B cell (primary cell): ENCODE measurements around the gene IPCEF1. TPM values are rescaled to one million over a fixed set of nuclear protein-coding genes. Genes with fewer than 3 reads are reported as not detected.

Experiments
- ATAC-seq: fragments of 200-7000 bp; cut with Tn5 transposase; one replicate; pipeline ENCODE4 v1.10.0; 2021; ENCODE audit warnings: low read depth, mild to moderate bottlenecking, moderate number of reproducible peaks, moderate library complexity
- CTCF ChIA-PET: fragments of 350-600 bp; sonication (Branson Sonifier 250); formaldehyde crosslinking; loops from one replicate; lab custom pipeline; 2021; ENCODE audit warnings: antibody characterized with exemption, inconsistent platforms; lab: Charles Lee
- POLR2A ChIA-PET: fragments of 350-600 bp; sonication (Branson Sonifier 250); formaldehyde crosslinking; loops from one replicate; lab custom pipeline; 2021; ENCODE audit warnings: antibody characterized with exemption; lab: Charles Lee
- DNase-seq: peaks from one replicate; pipeline ENCODE4 v3.0.0; 2013
- H2AFZ ChIP-seq: 2 replicates; pipeline ENCODE4 v1.6.1; 2012; ENCODE audit warnings: mild to moderate bottlenecking, low read depth, low read length; ENCODE audit not compliant: insufficient read depth, poor library complexity, severe bottlenecking
- H3K27ac ChIP-seq, 2 donors: 1 replicate in 1 of 2; 2 replicates in 1 of 2; pipeline ENCODE4 v1.5.1; 2012 to 2013; ENCODE audit warnings: low read length in 2 of 2, mild to moderate bottlenecking in 2 of 2, moderate library complexity in 1 of 2
- H3K27me3 ChIP-seq, 4 experiments: fragments of 200-600 bp in 1 of 4; sonication (generic) in 1 of 4; replicated peaks in 1 of 4; 1 replicate in 2 of 4; 2 replicates in 2 of 4; pipeline versions ENCODE4 v1.6.1 to v1.7.0; 2013 to 2016; ENCODE audit warnings: low read length in 3 of 4, mild to moderate bottlenecking in 2 of 4, mixed read lengths in 1 of 4, moderate library complexity in 1 of 4; ENCODE audit not compliant: insufficient read depth in 4 of 4, control insufficient read depth in 3 of 4; ENCODE audit errors: control extremely low read depth in 1 of 4
- H3K36me3 ChIP-seq, 2 experiments: replicated peaks in 1 of 2; 1 replicate in 1 of 2; 2 replicates in 1 of 2; pipeline versions ENCODE4 v1.6.1 to v1.7.1; 2013; ENCODE audit warnings: low read length in 1 of 2; ENCODE audit not compliant: insufficient read depth in 2 of 2, control insufficient read depth in 1 of 2; ENCODE audit errors: control extremely low read depth in 1 of 2, extremely low read depth in 1 of 2
- H3K4me1 ChIP-seq, 2 donors: fragments of 200-600 bp in 1 of 2; sonication (generic) in 1 of 2; 1 replicate in 1 of 2; 2 replicates in 1 of 2; pipeline versions ENCODE4 v1.5.1 to v1.6.1; 2013 to 2017; ENCODE audit warnings: low read length in 2 of 2; ENCODE audit not compliant: control insufficient read depth in 2 of 2, insufficient read depth in 2 of 2
- H3K4me2 ChIP-seq: replicated peaks from 2 replicates; pipeline ENCODE3; 2012; ENCODE audit warnings: mild to moderate bottlenecking, low read depth, low read length; ENCODE audit not compliant: poor library complexity, severe bottlenecking
- H3K4me3 ChIP-seq, 5 experiments: fragments of 200-600 bp in 1 of 5; sonication (generic) in 1 of 5; 1 replicate in 3 of 5; 2 replicates in 2 of 5; pipeline versions ENCODE4 v1.5.1 to v1.7.0; 2011 to 2016; ENCODE audit warnings: low read length in 4 of 5, mild to moderate bottlenecking in 4 of 5, low read depth in 2 of 5, control low read depth in 1 of 5, moderate library complexity in 1 of 5; ENCODE audit not compliant: insufficient read depth in 1 of 5; ENCODE audit errors: control extremely low read depth in 1 of 5, extremely low read depth in 1 of 5
- H3K79me2 ChIP-seq: fragments of 200-600 bp; sonication (generic); one replicate; pipeline ENCODE4 v1.6.0; 2016; ENCODE audit warnings: low read length; ENCODE audit not compliant: control insufficient read depth, insufficient read depth
- H3K9ac ChIP-seq: fragments of 200-600 bp; sonication (generic); 2 replicates; pipeline ENCODE4 v1.6.1; 2017; ENCODE audit warnings: mild to moderate bottlenecking, low read length, moderate library complexity
- H3K9me3 ChIP-seq, 3 donors: one replicate each; pipeline versions ENCODE4 v1.6.1 to v1.7.1; 2013; ENCODE audit warnings: low read length in 2 of 3; ENCODE audit not compliant: control insufficient read depth in 2 of 3, insufficient read depth in 1 of 3; ENCODE audit errors: control extremely low read depth in 1 of 3
- H4K20me1 ChIP-seq: 2 replicates; pipeline ENCODE4 v1.6.0; 2012; ENCODE audit warnings: mild to moderate bottlenecking, low read length; ENCODE audit not compliant: insufficient read depth, control insufficient read depth, poor library complexity, severe bottlenecking
- H3K27ac Mint-ChIP-seq: one replicate; pipeline ENCODE4 v1.8.0; 2021; ENCODE audit warnings: mixed read lengths
- H3K27me3 Mint-ChIP-seq: one replicate; pipeline ENCODE4 v1.8.0; 2021; ENCODE audit warnings: mixed read lengths
- H3K4me1 Mint-ChIP-seq: one replicate; pipeline ENCODE4 v1.8.0; 2021; ENCODE audit warnings: mixed read lengths
- H3K4me3 Mint-ChIP-seq: one replicate; pipeline ENCODE4 v1.8.0; 2021; ENCODE audit warnings: mixed read lengths
- H3K9me3 Mint-ChIP-seq: one replicate; pipeline ENCODE4 v1.8.0; 2022; ENCODE audit warnings: mixed read lengths; ENCODE audit not compliant: insufficient read depth
- EZH2 ChIP-seq: IDR thresholded peaks from 2 replicates; pipeline ENCODE4 v1.6.1; 2012; ENCODE audit warnings: borderline replicate concordance, low read depth, mild to moderate bottlenecking, moderate library complexity, low read length; ENCODE audit not compliant: insufficient read depth, poor library complexity, severe bottlenecking
- WGBS: methylation state at CpG from one replicate; pipeline ENCODE4 v1.1.5; 2013; ENCODE audit warnings: missing lambda C conversion rate; ENCODE audit not compliant: insufficient coverage; 5-methylcytosine and 5-hydroxymethylcytosine counted together
- intact Hi-C: fragments of 100-400 bp; cut with micrococcal nuclease; formaldehyde crosslinking; loops from one replicate; pipeline ENCODE4 v1.10.0; 2022
- polyA plus RNA-seq: library from polyadenylated mRNA; depleted of rRNA; stranded (reverse); fragments of >200 nt; gene quantifications from 2 replicates; pipeline ENCODE4 v1.2.3, GENCODE V29; 2012
- total RNA-seq, 2 donors: library from RNA; stranded (reverse); fragments of 120-200 nt in 1 of 2; gene quantifications; 1 replicate in 1 of 2; 2 replicates in 1 of 2; pipeline versions ENCODE4 v1.2.3 to v1.2.4, GENCODE V29; 2013 to 2022
- TF ChIP-seq, protein P1 (sequence below): fragments of 200-600 bp; IDR thresholded peaks from one replicate; pipeline ENCODE4 v1.8.0; 2022; ENCODE audit warnings: antibody characterized with exemption, mild to moderate bottlenecking

Gene IPCEF1
- total and polyA plus RNA-seq, 2 donors (not counting 1 experiment from before 2014, with no cell fraction given), result 0.22 to 0.94 TPM

DNA sequence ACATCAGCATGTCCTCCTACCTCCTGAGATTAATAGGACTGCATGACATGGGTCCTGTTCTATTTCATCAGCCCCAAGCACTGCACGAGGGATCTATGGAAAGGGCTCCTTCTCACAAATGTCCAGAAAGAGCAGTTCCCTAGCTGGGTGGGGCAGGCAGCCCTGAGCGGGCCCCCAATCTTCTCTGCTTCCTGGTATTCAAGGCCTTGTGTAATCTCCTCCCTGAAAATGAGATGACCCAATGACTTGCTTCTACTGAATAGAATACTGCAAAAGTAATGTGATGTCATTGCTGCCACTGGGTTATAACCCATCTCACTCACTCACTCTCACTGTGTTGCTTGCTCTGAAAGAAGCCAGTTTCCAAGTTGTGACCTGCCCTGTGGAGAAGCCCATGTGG is 191.1 kb downstream of the IPCEF1 start:
- no peaks in the 10 kb centered on the region for H3K79me2 ChIP-seq
- no peaks in the 10 kb centered on the region for H3K36me3 ChIP-seq
- DNase-seq (no peak), ATAC-seq (no peak)
- 100% methylated on average over 2 of the region's 2 CpGs for WGBS
- no peak overlapping the region for H2AFZ ChIP-seq
- H3K4me2 ChIP-seq, result no peak overlapping the region
- peaks cover 4% of the 10 kb centered on the region for H3K27me3 Mint-ChIP-seq
- POLR2A ChIA-PET, result no interaction called here
- H3K9me3 Mint-ChIP-seq, result no peaks in the 10 kb centered on the region
- no peak overlapping the region for H3K4me3 ChIP-seq
- intact Hi-C loops, result no loop called here
- H3K4me1 ChIP-seq, result no peaks in the 10 kb centered on the region
- no peaks in the 10 kb centered on the region for H3K4me1 Mint-ChIP-seq
- H4K20me1 ChIP-seq, result no peaks in the 10 kb centered on the region
- H3K4me3 Mint-ChIP-seq, result no peak overlapping the region
- no peak for TF ChIP-seq EZH2
- TF ChIP-seq, protein P1, sequence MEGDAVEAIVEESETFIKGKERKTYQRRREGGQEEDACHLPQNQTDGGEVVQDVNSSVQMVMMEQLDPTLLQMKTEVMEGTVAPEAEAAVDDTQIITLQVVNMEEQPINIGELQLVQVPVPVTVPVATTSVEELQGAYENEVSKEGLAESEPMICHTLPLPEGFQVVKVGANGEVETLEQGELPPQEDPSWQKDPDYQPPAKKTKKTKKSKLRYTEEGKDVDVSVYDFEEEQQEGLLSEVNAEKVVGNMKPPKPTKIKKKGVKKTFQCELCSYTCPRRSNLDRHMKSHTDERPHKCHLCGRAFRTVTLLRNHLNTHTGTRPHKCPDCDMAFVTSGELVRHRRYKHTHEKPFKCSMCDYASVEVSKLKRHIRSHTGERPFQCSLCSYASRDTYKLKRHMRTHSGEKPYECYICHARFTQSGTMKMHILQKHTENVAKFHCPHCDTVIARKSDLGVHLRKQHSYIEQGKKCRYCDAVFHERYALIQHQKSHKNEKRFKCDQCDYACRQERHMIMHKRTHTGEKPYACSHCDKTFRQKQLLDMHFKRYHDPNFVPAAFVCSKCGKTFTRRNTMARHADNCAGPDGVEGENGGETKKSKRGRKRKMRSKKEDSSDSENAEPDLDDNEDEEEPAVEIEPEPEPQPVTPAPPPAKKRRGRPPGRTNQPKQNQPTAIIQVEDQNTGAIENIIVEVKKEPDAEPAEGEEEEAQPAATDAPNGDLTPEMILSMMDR, result no peak
- H3K27me3 ChIP-seq, result no peaks in the 10 kb centered on the region
- peaks cover 0 to 5% (median 0%) of the 10 kb centered on the region in 3 donors for H3K9me3 ChIP-seq
- H3K27ac ChIP-seq, result no peak overlapping the region
- H3K9ac ChIP-seq, result no peak overlapping the region
- CTCF ChIA-PET, result interaction anchor here (0.8 kb wide), 1 partner anchor 11 kb away, joined by 3 read pairs; no protein-coding TSS in a partner anchor
- no peak overlapping the region for H3K27ac Mint-ChIP-seq

DNA sequence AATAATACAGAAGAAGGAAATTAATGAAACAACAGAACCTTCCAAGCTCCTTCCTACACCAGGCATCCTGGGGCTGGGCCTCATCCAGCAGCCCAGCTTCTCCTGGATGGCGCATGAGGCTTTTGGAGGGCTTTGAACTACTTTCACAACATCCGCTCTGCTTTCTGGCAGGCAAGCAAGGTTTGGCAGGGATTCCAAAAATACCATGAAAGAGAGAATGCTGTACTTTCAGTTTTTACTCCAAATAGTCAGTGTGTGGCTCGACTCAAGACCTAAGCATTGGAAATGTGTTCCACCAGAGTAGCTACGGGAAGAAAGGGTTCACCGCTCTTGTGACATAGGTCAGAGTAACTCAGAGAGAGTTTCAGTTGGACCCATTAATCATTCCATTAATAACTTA is 192.2 kb downstream of the IPCEF1 start:
- H3K27me3 ChIP-seq, result no peaks in the 10 kb centered on the region
- no peak overlapping the region for H2AFZ ChIP-seq
- H3K27ac ChIP-seq, result no peak overlapping the region
- CTCF ChIA-PET, result no interaction called here
- no peaks in the 10 kb centered on the region for H3K4me1 ChIP-seq
- no peak for DNase-seq
- H3K4me1 Mint-ChIP-seq, result no peaks in the 10 kb centered on the region
- POLR2A ChIA-PET, result no interaction called here
- WGBS, result 40% methylated on average over 2 of the region's 5 CpGs
- no peak overlapping the region for H3K4me3 Mint-ChIP-seq
- no peaks in the 10 kb centered on the region for H4K20me1 ChIP-seq
- peaks cover 0 to 5% (median 0%) of the 10 kb centered on the region in 3 donors for H3K9me3 ChIP-seq
- H3K9ac ChIP-seq, result no peak overlapping the region
- intact Hi-C loops, result no loop called here
- H3K36me3 ChIP-seq, result no peaks in the 10 kb centered on the region
- ATAC-seq, result no peak
- TF ChIP-seq, protein P1, result no peak
- no peak for TF ChIP-seq EZH2
- H3K4me2 ChIP-seq, result no peak overlapping the region
- H3K27ac Mint-ChIP-seq, result no peak overlapping the region
- H3K4me3 ChIP-seq, result no peak overlapping the region
- no peaks in the 10 kb centered on the region for H3K79me2 ChIP-seq
- H3K9me3 Mint-ChIP-seq, result no peaks in the 10 kb centered on the region
- H3K27me3 Mint-ChIP-seq, result peaks cover under 1% of the 10 kb centered on the region
